Caco-2 (cell line): ENCODE measurements around the gene DPYSL4. TPM values are rescaled to one million over a fixed set of nuclear protein-coding genes. Genes with fewer than 3 reads are reported as not detected.

Source experiments
- BruUV-seq: library from RNA; stranded (reverse); fragments of 400-500 nt; replicated peaks from 2 replicates; lab custom pipeline; 2021; lab: Mats Ljungman, UMichigan
- CTCF ChIA-PET: fragments of 300-600 bp; sonication (Branson Sonifier 250); formaldehyde crosslinking; loops from one replicate; lab custom pipeline; 2022; ENCODE audit warnings: antibody characterized with exemption; lab: Charles Lee
- POLR2A ChIA-PET: fragments of 300-600 bp; sonication (Branson Sonifier 250); formaldehyde crosslinking; loops from one replicate; lab custom pipeline; 2022; ENCODE audit warnings: antibody characterized with exemption; lab: Charles Lee
- DNase-seq, 2 experiments: peaks; one replicate each; pipeline versions ENCODE4 v3.0.0 to v3.0.0-alpha.2; 2020 to 2022
- H3K27me3 ChIP-seq: replicated peaks from 2 replicates; pipeline ENCODE4 v1.6.0; 2011; ENCODE audit warnings: low read length; ENCODE audit not compliant: control insufficient read depth, insufficient read depth
- H3K36me3 ChIP-seq: 2 replicates; pipeline ENCODE4 v1.5.1; 2011; ENCODE audit warnings: low read length; ENCODE audit not compliant: control insufficient read depth, insufficient read depth
- H3K4me1 ChIP-seq: fragments of 250-450 bp; sonication (Bioruptor Pico); 2 replicates; pipeline ENCODE4 v1.5.1; 2020; ENCODE audit warnings: mild to moderate bottlenecking
- H3K4me3 ChIP-seq: 2 replicates; pipeline ENCODE4 v1.5.1; 2011; ENCODE audit warnings: low read depth, mild to moderate bottlenecking, control low read depth, low read length
- H3K9me3 ChIP-seq: fragments of 250-450 bp; sonication (Bioruptor Pico); 2 replicates; pipeline ENCODE4 v1.5.1; 2020; ENCODE audit warnings: mild to moderate bottlenecking, moderate library complexity
- H3K27ac Mint-ChIP-seq: one replicate; pipeline ENCODE4 v1.8.0; 2022; ENCODE audit warnings: mixed read lengths; ENCODE audit not compliant: unreplicated experiment
- H3K27me3 Mint-ChIP-seq: one replicate; pipeline ENCODE4 v1.8.0; 2022; ENCODE audit warnings: mixed read lengths; ENCODE audit not compliant: insufficient read depth, unreplicated experiment
- H3K36me3 Mint-ChIP-seq: one replicate; pipeline ENCODE4 v1.8.0; 2022; ENCODE audit warnings: mild to moderate bottlenecking, mixed read lengths; ENCODE audit not compliant: insufficient read depth, unreplicated experiment
- H3K4me1 Mint-ChIP-seq: one replicate; pipeline ENCODE4 v1.8.0; 2022; ENCODE audit warnings: low read depth, mixed read lengths; ENCODE audit not compliant: unreplicated experiment
- H3K4me3 Mint-ChIP-seq: one replicate; pipeline ENCODE4 v1.8.0; 2022; ENCODE audit warnings: mild to moderate bottlenecking, moderate library complexity, mixed read lengths; ENCODE audit not compliant: unreplicated experiment
- H3K9me3 Mint-ChIP-seq: one replicate; pipeline ENCODE4 v1.8.0; 2022; ENCODE audit warnings: mixed read lengths; ENCODE audit not compliant: unreplicated experiment
- CTCF ChIP-seq, 2 experiments: fragments of 200-600 bp in 1 of 2; IDR thresholded peaks; 1 replicate in 1 of 2; 2 replicates in 1 of 2; pipeline versions ENCODE4 v1.5.1 to v1.8.0; 2011 to 2022; ENCODE audit warnings: antibody characterized with exemption in 1 of 2, control low read depth in 1 of 2, inconsistent platforms in 1 of 2, low read depth in 1 of 2, low read length in 1 of 2, mild to moderate bottlenecking in 1 of 2, moderate library complexity in 1 of 2; ENCODE audit not compliant: insufficient read depth in 1 of 2, severe bottlenecking in 1 of 2, unreplicated experiment in 1 of 2
- intact Hi-C: fragments of 100-400 bp; cut with micrococcal nuclease; formaldehyde crosslinking; loops from one replicate; pipeline ENCODE4 v1.10.0; 2022; ENCODE audit not compliant: unreplicated experiment
- total RNA-seq: library from RNA; stranded (reverse); gene quantifications from 2 replicates; pipeline ENCODE4 v1.2.3, GENCODE V29; 2022

Gene DPYSL4
- total RNA-seq, 1 experiment from 2014 or later: not detected

GRCh38 chr10:132248455-132249225 lies 61.9 kb downstream of the DPYSL4 start:
- H3K36me3 ChIP-seq: no peaks in the 10 kb centered on the region
- ChIA-PET POLR2A (no interaction called here), CTCF (no interaction called here)
- Mint-ChIP-seq H3K27me3 (no peaks in the 10 kb centered on the region), H3K36me3 (no peaks in the 10 kb centered on the region), H3K4me1 (no peaks in the 10 kb centered on the region), H3K9me3 (no peaks in the 10 kb centered on the region), H3K27ac (no peak overlapping the region), H3K4me3 (no peak overlapping the region)
- H3K9me3 ChIP-seq: no peaks in the 10 kb centered on the region
- no peak overlapping the region for H3K4me3 ChIP-seq
- BruUV-seq: no TSS peak
- no peak for DNase-seq
- TF ChIP-seq CTCF (IDR thresholded peaks at IDR 0.05; ENCODE audit: insufficient read depth in 1 of 2, low read depth in 1 of 2, low read length in 1 of 2, severe bottlenecking in 1 of 2, unreplicated experiment in 1 of 2): no peak
- H3K4me1 ChIP-seq: no peaks in the 10 kb centered on the region; the same call in 1 of the 2 replicates
- intact Hi-C loops: no loop called here
- no peaks in the 10 kb centered on the region for H3K27me3 ChIP-seq

- Mint-ChIP-seq H3K27me3 (no peaks in the 10 kb centered on the region), H3K36me3 (no peaks in the 10 kb centered on the region), H3K9me3 (no peaks in the 10 kb centered on the region), H3K27ac (no peak overlapping the region), H3K4me3 (no peak overlapping the region), H3K4me1 (no peaks in the 10 kb centered on the region)
- Histone ChIP-seq H3K9me3 (no peaks in the 10 kb centered on the region), H3K27me3 (no peaks in the 10 kb centered on the region), H3K4me1 (no peaks in the 10 kb centered on the region; the same call in 1 of the 2 replicates), H3K4me3 (no peak overlapping the region), H3K36me3 (no peaks in the 10 kb centered on the region)
- TF ChIP-seq CTCF (IDR thresholded peaks at IDR 0.05; ENCODE audit: insufficient read depth in 1 of 2, low read depth in 1 of 2, low read length in 1 of 2, severe bottlenecking in 1 of 2, unreplicated experiment in 1 of 2): no peak
- BruUV-seq: no TSS peak
- CTCF ChIA-PET: no interaction called here
- no peak for DNase-seq
- intact Hi-C loops: no loop called here
- POLR2A ChIA-PET: no interaction called here
Measured at GRCh38 chr10:132249226-132249724, 62.5 kb downstream of the DPYSL4 start.

GRCh38 chr10:132249824-132250375 lies 63.2 kb downstream of the DPYSL4 start:
- H3K4me1 Mint-ChIP-seq: no peaks in the 10 kb centered on the region
- H3K27me3 Mint-ChIP-seq: no peaks in the 10 kb centered on the region
- no peaks in the 10 kb centered on the region for H3K27me3 ChIP-seq
- CTCF ChIA-PET: no interaction called here
- no peak for TF ChIP-seq CTCF (IDR thresholded peaks at IDR 0.05; ENCODE audit: insufficient read depth in 1 of 2, low read depth in 1 of 2, low read length in 1 of 2, severe bottlenecking in 1 of 2, unreplicated experiment in 1 of 2)
- H3K4me1 ChIP-seq: no peaks in the 10 kb centered on the region; the same call in 1 of the 2 replicates
- no peak overlapping the region for H3K4me3 ChIP-seq
- H3K9me3 Mint-ChIP-seq: no peaks in the 10 kb centered on the region
- no peak overlapping the region for H3K4me3 Mint-ChIP-seq
- H3K9me3 ChIP-seq: no peaks in the 10 kb centered on the region
- no peaks in the 10 kb centered on the region for H3K36me3 ChIP-seq
- no peak overlapping the region for H3K27ac Mint-ChIP-seq
- H3K36me3 Mint-ChIP-seq: no peaks in the 10 kb centered on the region
- BruUV-seq: no TSS peak
- POLR2A ChIA-PET: no interaction called here
- intact Hi-C loops: no loop called here
- no peak for DNase-seq
